IMR-90 (cell line): ENCODE data around the gene FOXD4L1. TPM values are rescaled to one million over a fixed set of nuclear protein-coding genes. Genes with fewer than 3 reads are reported as not detected.
"Not testable (repeated sequence)": the region's sequence is repeated elsewhere in the genome, so short reads cannot be mapped to it uniquely, and the experiment has no call there.

Experiments
- ATAC-seq: fragments of 200-7000 bp; cut with Tn5 transposase; 2 replicates; pipeline ENCODE4 v1.9.1; 2020; ENCODE audit warnings: low read depth, mild to moderate bottlenecking, moderate library complexity
- BruUV-seq: library from RNA; stranded (reverse); fragments of 400-500 nt; replicated peaks from 2 replicates; lab custom pipeline; 2021; lab: Mats Ljungman, UMichigan
- CTCF ChIA-PET: fragments of 300-600 bp; formaldehyde crosslinking; extraction: SDS; loops from one replicate; lab custom pipeline; 2021; ENCODE audit warnings: antibody characterized with exemption; lab: Yijun Ruan, JAX
- POLR2A ChIA-PET: fragments of 300-600 bp; sonication (Branson Sonifier 250); formaldehyde crosslinking; loops from one replicate; lab custom pipeline; 2022; ENCODE audit warnings: antibody characterized with exemption; ENCODE audit not compliant: unreplicated experiment; lab: Charles Lee
- DNase-seq: peaks from one replicate; pipeline ENCODE4 v3.0.0; 2013
- H2AFZ ChIP-seq: replicated peaks from 2 replicates; pipeline ENCODE3; 2013; ENCODE audit warnings: low read length, mild to moderate bottlenecking; ENCODE audit not compliant: poor library complexity
- H2AK5ac ChIP-seq: 2 replicates; pipeline ENCODE4 v1.6.1; 2013; ENCODE audit warnings: low read depth, low read length, inconsistent platforms
- H2AK9ac ChIP-seq: replicated peaks from 2 replicates; pipeline ENCODE3; 2013; ENCODE audit warnings: mild to moderate bottlenecking, low read depth, low read length, moderate library complexity; ENCODE audit not compliant: poor library complexity
- H2BK120ac ChIP-seq: 2 replicates; pipeline ENCODE4 v1.6.1; 2013; ENCODE audit warnings: low read depth, low read length, inconsistent platforms
- H2BK15ac ChIP-seq: 3 replicates; pipeline ENCODE4 v1.6.1; 2013; ENCODE audit warnings: low read depth, low read length, inconsistent platforms
- H2BK20ac ChIP-seq: 2 replicates; pipeline ENCODE4 v1.6.1; 2013; ENCODE audit warnings: low read depth, mild to moderate bottlenecking, inconsistent platforms, low read length, moderate library complexity
- H2BK5ac ChIP-seq: 2 replicates; pipeline ENCODE4 v1.6.1; 2013; ENCODE audit warnings: mild to moderate bottlenecking, low read depth, low read length, inconsistent platforms; ENCODE audit not compliant: poor library complexity, severe bottlenecking
- H3K14ac ChIP-seq: replicated peaks from 2 replicates; pipeline ENCODE4 v1.6.1; 2013; ENCODE audit warnings: low read depth, low read length, inconsistent platforms
- H3K18ac ChIP-seq: 2 replicates; pipeline ENCODE4 v1.6.1; 2013; ENCODE audit warnings: low read depth, low read length, control low read depth
- H3K23ac ChIP-seq: 2 replicates; pipeline ENCODE4 v1.6.1; 2013; ENCODE audit warnings: low read depth, low read length, inconsistent platforms
- H3K27ac ChIP-seq: 2 replicates; pipeline ENCODE4 v1.5.1; 2013; ENCODE audit warnings: mild to moderate bottlenecking, control low read depth, low read length; ENCODE audit not compliant: insufficient read depth
- H3K27me3 ChIP-seq: 2 replicates; pipeline ENCODE4 v1.6.1; 2013; ENCODE audit warnings: low read length; ENCODE audit not compliant: control insufficient read depth, insufficient read depth
- H3K36me3 ChIP-seq: 2 replicates; pipeline ENCODE4 v1.6.1; 2013; ENCODE audit warnings: low read length, mixed read lengths; ENCODE audit not compliant: control insufficient read depth, insufficient read depth
- H3K4ac ChIP-seq: 2 replicates; pipeline ENCODE4 v1.6.1; 2013; ENCODE audit warnings: low read depth, low read length, inconsistent platforms
- H3K4me1 ChIP-seq: 2 replicates; pipeline ENCODE4 v1.6.1; 2013; ENCODE audit warnings: low read length, mixed read lengths; ENCODE audit not compliant: control insufficient read depth, insufficient read depth
- H3K4me2 ChIP-seq: 2 replicates; pipeline ENCODE4 v1.6.1; 2013; ENCODE audit warnings: low read depth, mild to moderate bottlenecking, control low read depth, low read length, moderate library complexity
- H3K4me3 ChIP-seq: 2 replicates; pipeline ENCODE4 v1.5.1; 2013; ENCODE audit warnings: low read depth, mild to moderate bottlenecking, control low read depth, low read length, moderate library complexity; ENCODE audit not compliant: insufficient read depth
- H3K56ac ChIP-seq: 2 replicates; pipeline ENCODE4 v1.6.1; 2013; ENCODE audit warnings: low read length, inconsistent platforms; ENCODE audit not compliant: insufficient read depth; ENCODE audit errors: extremely low read depth
- H3K79me1 ChIP-seq, 2 experiments: 2 replicates each; pipeline ENCODE4 v1.6.1; 2013; ENCODE audit warnings: low read length in 2 of 2, inconsistent platforms in 1 of 2, low read depth in 1 of 2
- H3K9ac ChIP-seq: 2 replicates; pipeline ENCODE4 v1.6.1; 2013; ENCODE audit warnings: low read depth, low read length, control low read depth
- H3K9me1 ChIP-seq: 2 replicates; pipeline ENCODE4 v1.6.1; 2013; ENCODE audit warnings: low read length, inconsistent platforms; ENCODE audit not compliant: insufficient read depth
- H3K9me3 ChIP-seq: 2 replicates; pipeline ENCODE4 v1.6.1; 2013; ENCODE audit warnings: low read length; ENCODE audit not compliant: control insufficient read depth, insufficient read depth
- H4K20me1 ChIP-seq: 2 replicates; pipeline ENCODE4 v1.6.1; 2013; ENCODE audit warnings: low read length, inconsistent platforms; ENCODE audit not compliant: insufficient read depth
- H4K5ac ChIP-seq: 2 replicates; pipeline ENCODE4 v1.6.1; 2013; ENCODE audit warnings: mild to moderate bottlenecking, low read depth, low read length, control low read depth
- H4K8ac ChIP-seq, 2 experiments: 2 replicates each; pipeline ENCODE4 v1.6.1; 2013; ENCODE audit warnings: low read depth in 2 of 2, low read length in 2 of 2, control low read depth in 1 of 2, inconsistent platforms in 1 of 2
- H4K91ac ChIP-seq: 2 replicates; pipeline ENCODE4 v1.6.1; 2013; ENCODE audit warnings: low read depth, low read length, inconsistent platforms; ENCODE audit not compliant: insufficient read depth
- WGBS, 2 experiments: methylation state at CpG; one replicate each; pipeline versions ENCODE4 v1.1.5 to v1.1.7; 2013; ENCODE audit warnings: missing lambda C conversion rate in 2 of 2; ENCODE audit not compliant: insufficient read length in 1 of 2; ENCODE audit errors: extremely low coverage in 2 of 2; 5-methylcytosine and 5-hydroxymethylcytosine counted together
- dilution Hi-C: fragments of 300-500 bp; cut with HindIII; formaldehyde crosslinking; loops from one replicate; pipeline ENCODE4 v1.14.3; 2018; ENCODE audit warnings: low sequenced_read_pairs; ENCODE audit not compliant: unreplicated experiment
- in situ Hi-C: fragments of 300-500 bp; cut with MboI; formaldehyde crosslinking; loops from 3 replicates; pipeline ENCODE4 v1.14.3; 2019; ENCODE audit warnings: low sequenced_read_pairs, inconsistent platforms, mixed read lengths
- intact Hi-C: fragments of 100-400 bp; cut with micrococcal nuclease; formaldehyde crosslinking; loops from 2 replicates; pipeline ENCODE4 v1.10.0; 2022
- polyA plus RNA-seq, 3 experiments: library from polyadenylated mRNA; depleted of rRNA; stranded (reverse); fragments of >200 nt; gene quantifications; 2 replicates each; pipeline ENCODE4 v1.2.3, GENCODE V29; 2012; ENCODE audit warnings: low replicate concordance in 1 of 3
- total RNA-seq: library from RNA; depleted of rRNA; stranded (reverse); fragments of >200 nt; gene quantifications from 2 replicates; pipeline ENCODE4 v1.2.3, GENCODE V29; 2012

FOXD4L1 gene
- total and polyA plus RNA-seq, 2 of the 4 experiments (the other 2 are of a cell fraction): not detected

DNA sequence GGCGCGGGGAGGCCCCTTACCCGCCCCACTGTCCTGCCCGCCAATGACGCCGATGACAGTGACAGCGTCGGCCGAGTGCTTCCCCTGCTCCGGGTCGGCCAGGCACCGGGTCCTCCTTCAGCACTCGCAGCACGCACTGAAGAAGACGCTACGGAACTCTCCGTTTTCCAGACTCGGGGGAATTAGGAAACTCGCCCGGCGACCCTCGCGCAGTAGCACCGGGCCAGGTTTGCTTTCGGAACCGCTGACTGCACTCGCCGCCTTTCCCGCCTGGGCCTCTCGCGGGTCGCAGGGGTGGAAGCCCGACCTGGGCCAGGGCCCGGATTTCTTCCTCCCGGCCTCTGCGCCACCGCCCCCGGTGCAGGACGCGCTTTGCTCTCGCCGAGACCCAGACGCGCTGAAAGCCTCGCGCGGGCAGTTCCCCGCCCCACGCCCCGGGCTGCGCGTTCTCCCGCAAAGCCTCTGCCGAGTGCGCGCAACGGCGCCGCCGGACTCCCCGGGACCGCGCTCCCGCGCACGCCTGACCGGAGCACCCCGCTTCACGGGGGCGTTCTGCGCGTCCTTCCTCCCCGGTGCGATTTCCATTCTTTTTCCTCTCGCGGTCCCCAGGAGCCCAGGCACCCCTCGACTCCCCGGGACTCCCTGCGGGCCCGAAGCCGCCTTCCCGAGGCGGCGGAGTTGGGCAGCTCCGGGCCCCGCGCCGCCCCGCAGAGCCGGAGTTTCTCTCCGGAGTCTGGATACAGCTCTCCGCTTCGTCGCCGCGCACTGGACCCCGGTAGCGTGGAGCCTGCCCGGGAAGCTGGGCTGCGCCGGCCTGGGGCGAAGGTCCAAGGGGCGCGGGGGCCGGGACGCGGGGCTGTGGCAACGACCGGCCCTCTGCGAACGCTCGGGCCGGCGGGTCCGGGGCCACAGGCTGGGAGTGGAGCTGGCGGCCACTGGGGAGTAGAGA lies 4.9 kb downstream of the FOXD4L1 start:
- H4K20me1 ChIP-seq, intact Hi-C loops, H2AK9ac ChIP-seq, H2AFZ ChIP-seq, dilution Hi-C loops, DNase-seq, BruUV-seq, H3K9ac ChIP-seq, H3K79me1 ChIP-seq, H3K4me1 ChIP-seq, H3K36me3 ChIP-seq, H3K56ac ChIP-seq, in situ Hi-C loops, POLR2A ChIA-PET, H4K5ac ChIP-seq, H2BK120ac ChIP-seq, H3K23ac ChIP-seq, H2BK15ac ChIP-seq, H3K18ac ChIP-seq, H4K8ac ChIP-seq, H2BK20ac ChIP-seq, H3K4ac ChIP-seq, H4K91ac ChIP-seq, H3K9me1 ChIP-seq, H3K27ac ChIP-seq, H2BK5ac ChIP-seq, H3K14ac ChIP-seq, CTCF ChIA-PET, H3K9me3 ChIP-seq, H2AK5ac ChIP-seq: not testable (repeated sequence)
- Histone ChIP-seq H3K27me3 (peaks cover 34% of the 10 kb centered on the region), H3K4me3 (0 out of 2 replicates have a peak overlapping the region, but pooled peaks have one; percentile 7), H3K4me2 (peak overlapping the region; percentile 2; the same call in 1 of the 2 replicates)
- ATAC-seq: peak; percentile 63
- 0% methylated on average over 12 of the region's 116 CpGs; no CpG with 5 or more reads in 1 of the 2 experiments for WGBS, 2 experiments

DNA sequence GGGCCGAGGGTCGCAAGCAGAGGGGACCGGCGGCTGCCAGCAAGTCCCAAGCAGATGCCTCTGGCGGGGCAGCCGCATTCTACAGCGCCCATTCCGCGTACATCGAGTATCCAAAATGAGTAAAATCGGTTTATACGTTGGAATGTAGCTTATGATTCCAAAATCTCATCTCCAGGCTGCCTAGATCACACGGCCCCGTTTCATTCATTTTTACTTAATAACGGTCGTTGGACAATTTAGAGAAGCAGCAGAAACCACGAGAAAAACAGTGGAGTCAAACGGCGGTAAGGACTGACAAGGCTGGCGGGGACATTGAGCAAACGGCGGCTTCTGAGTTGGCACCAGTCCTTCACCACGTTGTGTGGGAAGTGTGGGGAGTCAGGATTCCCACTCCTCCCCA lies 5.6 kb downstream of the FOXD4L1 start:
- H3K4me3 ChIP-seq, in situ Hi-C loops, H3K9ac ChIP-seq, H3K9me1 ChIP-seq, H2AFZ ChIP-seq, ATAC-seq, H3K36me3 ChIP-seq, H2BK15ac ChIP-seq, intact Hi-C loops, H4K20me1 ChIP-seq, H3K4ac ChIP-seq, CTCF ChIA-PET, H2AK5ac ChIP-seq, dilution Hi-C loops, H3K79me1 ChIP-seq, H2AK9ac ChIP-seq, H3K14ac ChIP-seq, DNase-seq, H3K18ac ChIP-seq, POLR2A ChIA-PET, H3K4me1 ChIP-seq, H3K27ac ChIP-seq, BruUV-seq, H3K56ac ChIP-seq, H3K9me3 ChIP-seq, H2BK20ac ChIP-seq, H4K91ac ChIP-seq, H4K5ac ChIP-seq, H2BK5ac ChIP-seq, H3K4me2 ChIP-seq, H2BK120ac ChIP-seq, H3K23ac ChIP-seq, H4K8ac ChIP-seq: not testable (repeated sequence)
- H3K27me3 ChIP-seq: peaks cover 33% of the 10 kb centered on the region
- WGBS, 2 experiments: no CpG with 5 or more reads among the region's 23 CpGs
